ENCODE results near the gene TOR4A.
"Not testable (repeated sequence)": the region's sequence is repeated elsewhere in the genome, so short reads cannot be mapped to it uniquely, and the experiment has no call there.

Gene TOR4A

DNA sequence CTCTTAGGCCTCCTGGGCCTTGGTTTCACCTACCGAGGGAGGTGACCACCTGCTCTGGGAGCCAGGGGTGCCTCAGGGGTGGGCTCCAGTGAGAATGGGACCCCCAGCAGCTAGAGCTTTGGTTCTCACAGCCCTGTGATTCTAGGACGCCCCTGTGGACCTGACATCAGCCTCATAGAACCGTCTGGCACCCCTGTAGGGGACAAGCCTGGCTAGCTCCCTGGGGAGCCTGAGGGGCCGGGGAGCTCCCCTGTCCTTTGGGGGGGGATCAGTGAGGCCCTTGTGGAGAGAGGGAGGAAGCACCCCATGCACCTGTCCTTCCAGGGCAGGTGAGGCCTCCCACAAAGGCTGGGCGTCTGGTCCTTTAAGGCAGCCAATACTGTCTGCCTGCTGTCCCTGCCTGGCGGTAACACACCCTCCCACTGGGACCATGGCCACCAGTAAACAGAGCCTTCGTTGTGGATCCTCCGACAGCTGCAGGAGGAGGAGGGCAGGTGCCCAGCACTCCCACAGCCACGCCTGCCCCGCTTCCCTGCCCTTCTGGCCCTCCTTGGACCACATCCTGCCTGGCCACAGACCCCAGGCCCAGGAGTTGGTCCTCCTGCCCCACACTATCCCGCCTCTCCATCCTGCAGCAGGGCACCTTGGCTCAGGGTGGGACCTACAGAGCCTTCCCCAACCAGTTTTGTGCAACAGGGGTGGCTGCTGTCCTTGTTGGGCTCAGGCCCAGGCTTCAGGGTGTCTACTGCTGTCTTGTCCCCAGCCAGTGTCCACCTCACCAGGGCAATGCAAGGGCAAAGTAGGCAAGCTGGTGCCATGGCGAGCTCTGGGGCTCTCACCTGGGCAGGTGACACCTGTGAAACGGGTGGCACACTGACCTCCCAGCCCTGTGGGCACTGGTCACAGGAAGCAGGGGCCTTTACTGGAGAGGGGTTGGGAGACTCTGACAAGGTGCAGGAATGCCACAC lies 39.5 kb upstream of the TOR4A start:
- TF ChIP-seq, protein P1, sequence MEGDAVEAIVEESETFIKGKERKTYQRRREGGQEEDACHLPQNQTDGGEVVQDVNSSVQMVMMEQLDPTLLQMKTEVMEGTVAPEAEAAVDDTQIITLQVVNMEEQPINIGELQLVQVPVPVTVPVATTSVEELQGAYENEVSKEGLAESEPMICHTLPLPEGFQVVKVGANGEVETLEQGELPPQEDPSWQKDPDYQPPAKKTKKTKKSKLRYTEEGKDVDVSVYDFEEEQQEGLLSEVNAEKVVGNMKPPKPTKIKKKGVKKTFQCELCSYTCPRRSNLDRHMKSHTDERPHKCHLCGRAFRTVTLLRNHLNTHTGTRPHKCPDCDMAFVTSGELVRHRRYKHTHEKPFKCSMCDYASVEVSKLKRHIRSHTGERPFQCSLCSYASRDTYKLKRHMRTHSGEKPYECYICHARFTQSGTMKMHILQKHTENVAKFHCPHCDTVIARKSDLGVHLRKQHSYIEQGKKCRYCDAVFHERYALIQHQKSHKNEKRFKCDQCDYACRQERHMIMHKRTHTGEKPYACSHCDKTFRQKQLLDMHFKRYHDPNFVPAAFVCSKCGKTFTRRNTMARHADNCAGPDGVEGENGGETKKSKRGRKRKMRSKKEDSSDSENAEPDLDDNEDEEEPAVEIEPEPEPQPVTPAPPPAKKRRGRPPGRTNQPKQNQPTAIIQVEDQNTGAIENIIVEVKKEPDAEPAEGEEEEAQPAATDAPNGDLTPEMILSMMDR (IDR thresholded peaks at IDR 0.05; ENCODE audit: low read depth, low read length) = no peak
- no peak for DNase-seq
- no peak overlapping the region for H3K27ac ChIP-seq
- H3K36me3 ChIP-seq = peaks cover 15% of the 10 kb centered on the region
- H3K4me3 ChIP-seq (ENCODE audit: low read depth, low read length) = no peak overlapping the region
- H3K9me3 ChIP-seq (ENCODE audit: severe bottlenecking) = no peaks in the 10 kb centered on the region
- no peaks in the 10 kb centered on the region for H3K27me3 ChIP-seq (ENCODE audit: insufficient read depth, low read depth, severe bottlenecking)

DNA sequence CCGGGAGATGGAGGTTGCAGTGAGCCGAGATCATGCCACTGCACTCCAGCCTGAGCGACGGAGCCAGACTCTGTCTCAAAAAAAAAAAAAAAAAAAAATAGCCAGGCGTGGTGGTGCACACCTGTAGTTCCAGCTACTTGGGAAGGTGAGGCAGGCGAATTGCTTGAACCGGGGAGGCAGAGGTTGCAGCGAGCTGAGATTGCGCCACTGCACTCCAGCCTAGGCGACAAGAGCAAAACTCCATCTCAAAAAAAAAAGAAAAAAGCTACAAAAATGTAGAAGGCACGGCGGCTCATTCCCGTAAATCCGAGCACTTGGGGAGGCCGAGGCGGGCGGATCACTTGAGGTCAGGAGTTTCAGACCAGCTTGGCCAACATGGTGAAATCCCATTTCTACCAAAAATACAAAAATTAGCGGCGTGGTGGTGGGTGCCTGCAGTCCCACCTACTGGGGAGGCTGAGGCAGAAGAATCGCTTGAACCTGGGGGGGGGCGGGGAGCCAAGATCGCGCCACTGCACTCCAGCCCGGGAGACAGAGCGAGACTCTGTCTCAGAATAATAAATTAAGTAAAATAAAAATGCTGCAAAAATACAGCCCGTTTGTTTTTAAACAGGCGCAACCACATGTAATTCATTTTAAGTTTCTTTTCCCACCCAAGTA lies 37.9 kb upstream of the TOR4A start:
- peak overlapping the region; percentile 63 for H3K4me3 ChIP-seq (ENCODE audit: low read depth, low read length)
- H3K36me3 ChIP-seq = peaks cover 23% of the 10 kb centered on the region
- DNase-seq; H3K27me3 ChIP-seq (ENCODE audit: insufficient read depth, low read depth, severe bottlenecking); H3K9me3 ChIP-seq (ENCODE audit: severe bottlenecking): not testable (repeated sequence)
- peak overlapping the region; percentile 95 for H3K27ac ChIP-seq

DNA sequence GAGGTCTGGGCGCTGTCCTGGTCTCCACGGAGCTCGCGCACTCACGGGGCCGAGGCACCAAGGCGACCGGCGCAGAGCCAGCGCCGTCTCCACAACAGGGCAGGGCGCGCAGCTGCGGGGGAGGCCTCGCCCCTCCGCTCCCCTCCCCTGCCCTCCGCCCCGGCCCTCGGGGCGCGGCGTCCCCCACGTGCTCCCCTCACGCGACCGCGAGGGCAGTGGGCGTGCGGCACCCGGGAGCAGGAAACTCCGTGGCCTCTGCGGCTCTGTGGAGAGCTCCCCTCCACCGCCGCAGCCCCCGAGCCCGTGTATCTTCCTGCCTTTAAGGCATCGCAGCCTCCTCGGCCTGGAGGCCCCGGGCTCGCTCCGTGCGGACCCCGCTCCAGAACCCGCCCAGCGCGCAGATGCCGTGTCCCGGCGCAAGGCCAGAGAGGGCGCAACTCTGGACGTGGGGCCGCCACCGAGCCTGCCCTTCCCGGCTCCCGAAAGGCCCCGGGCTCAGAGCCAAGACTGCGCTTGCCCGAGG lies 37.1 kb upstream of the TOR4A start:
- H3K36me3 ChIP-seq = peaks cover 23% of the 10 kb centered on the region
- DNase-seq = no peak
- H3K27me3 ChIP-seq (ENCODE audit: insufficient read depth, low read depth, severe bottlenecking) = no peaks in the 10 kb centered on the region
- TF ChIP-seq, protein P1 (IDR thresholded peaks at IDR 0.05; ENCODE audit: low read depth, low read length) = 0 out of 2 replicates have a peak, but pooled peaks have one; percentile 13
- H3K27ac ChIP-seq = peak overlapping the region; percentile 95
- no peaks in the 10 kb centered on the region for H3K9me3 ChIP-seq (ENCODE audit: severe bottlenecking)
- H3K4me3 ChIP-seq (ENCODE audit: low read depth, low read length) = peak overlapping the region; percentile 63

DNA sequence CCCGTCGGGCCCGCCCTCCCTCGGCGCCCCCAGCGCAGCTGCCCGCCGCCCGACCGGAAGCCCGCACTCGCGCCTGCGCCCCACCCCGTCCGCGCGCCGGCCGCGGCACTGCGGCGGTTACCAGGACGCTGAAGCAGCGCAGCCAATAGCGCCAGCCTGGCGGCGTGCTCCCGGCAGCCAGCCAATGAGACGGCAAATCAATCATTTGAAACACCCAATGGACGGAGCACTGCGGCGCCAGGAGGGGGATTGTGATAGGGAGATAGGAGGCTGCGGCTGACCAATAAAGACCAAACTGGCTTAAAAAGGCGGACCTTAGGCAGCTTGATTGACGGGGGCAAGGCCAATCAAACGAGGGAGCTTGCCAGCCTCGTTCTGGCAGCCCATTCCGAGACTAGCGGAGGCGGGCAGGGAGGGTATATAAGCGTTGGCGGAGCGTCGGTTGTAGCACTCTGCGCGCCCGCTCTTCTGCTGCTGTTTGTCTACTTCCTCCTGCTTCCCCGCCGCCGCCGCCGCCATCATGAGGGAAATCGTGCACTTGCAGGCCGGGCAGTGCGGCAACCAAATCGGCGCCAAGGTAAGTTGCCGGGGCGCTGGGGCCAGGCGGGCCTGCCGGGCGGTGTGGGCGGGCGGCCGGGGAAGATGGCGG lies 36.6 kb upstream of the TOR4A start, which contains the start of gene TUBB4B:
TSS of gene TUBB4B (plus strand) at position 447 of the 649 bp plus-strand sequence. CDS start at position 521, 74 bp downstream.
- Histone ChIP-seq H3K9me3 (ENCODE audit: severe bottlenecking) (no peaks in the 10 kb centered on the region), H3K27ac (peak within 1 kb of the TSS; percentile 95), H3K4me3 (ENCODE audit: low read depth, low read length) (peak within 1 kb of the TSS; percentile 79), H3K27me3 (ENCODE audit: insufficient read depth, low read depth, severe bottlenecking) (no peaks in the 10 kb centered on the region), H3K36me3 (peaks cover 23% of the 10 kb centered on the region)
- TF ChIP-seq, protein P1 (IDR thresholded peaks at IDR 0.05; ENCODE audit: low read depth, low read length) = no peak
- DNase-seq = peak; percentile 95

DNA sequence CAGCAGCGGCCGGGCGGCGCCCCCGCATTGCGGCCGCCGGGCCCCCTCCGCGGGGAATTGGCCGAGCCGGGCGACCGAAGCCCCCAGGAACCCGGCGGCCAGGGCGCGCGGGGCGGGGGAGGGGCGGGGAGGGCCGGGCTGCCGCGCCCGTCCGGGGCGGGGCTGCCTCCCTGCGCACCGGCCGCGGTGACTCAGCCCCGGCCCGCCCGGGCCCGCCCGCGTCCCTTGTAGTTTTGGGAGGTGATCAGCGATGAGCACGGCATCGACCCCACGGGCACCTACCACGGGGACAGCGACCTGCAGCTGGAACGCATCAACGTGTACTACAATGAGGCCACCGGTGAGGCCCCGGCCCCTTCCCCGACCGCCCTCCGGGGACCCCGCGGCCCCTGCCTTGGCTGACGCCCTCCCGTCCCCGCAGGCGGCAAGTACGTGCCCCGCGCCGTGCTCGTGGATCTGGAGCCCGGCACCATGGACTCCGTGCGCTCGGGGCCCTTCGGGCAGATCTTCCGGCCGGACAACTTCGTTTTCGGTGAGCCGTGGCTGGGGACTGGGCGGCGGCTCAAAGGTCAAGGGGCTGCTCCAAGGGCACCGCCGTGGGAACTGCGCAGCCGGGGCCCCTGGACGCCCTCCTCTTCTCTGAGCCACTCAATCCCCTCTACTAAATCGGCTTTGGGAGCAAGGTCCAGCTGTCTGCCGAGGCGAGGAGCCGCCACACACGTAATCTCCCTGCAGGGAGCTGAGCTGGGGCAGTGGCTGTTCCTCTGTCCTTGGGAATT lies 35.8 kb upstream of the TOR4A start:
- TF ChIP-seq, protein P1 (IDR thresholded peaks at IDR 0.05; ENCODE audit: low read depth, low read length) = no peak
- Histone ChIP-seq H3K9me3 (ENCODE audit: severe bottlenecking) (no peaks in the 10 kb centered on the region), H3K27ac (peak overlapping the region; percentile 90), H3K27me3 (ENCODE audit: insufficient read depth, low read depth, severe bottlenecking) (no peaks in the 10 kb centered on the region), H3K36me3 (peaks cover 23% of the 10 kb centered on the region), H3K4me3 (ENCODE audit: low read depth, low read length) (peak overlapping the region; percentile 79)
- peak; percentile 91 for DNase-seq

Measured in WERI-Rb-1 (cell line).